B cell (primary cell): ENCODE data around the gene ACKR2. TPM values are rescaled to one million over a fixed set of nuclear protein-coding genes. Genes with fewer than 3 reads are reported as not detected.

ENCODE experiments used
- ATAC-seq: fragments of 200-7000 bp; cut with Tn5 transposase; one replicate; pipeline ENCODE4 v1.10.0; 2021; ENCODE audit warnings: low read depth, mild to moderate bottlenecking, moderate number of reproducible peaks, moderate library complexity
- CTCF ChIA-PET: fragments of 350-600 bp; sonication (Branson Sonifier 250); formaldehyde crosslinking; loops from one replicate; lab custom pipeline; 2021; ENCODE audit warnings: antibody characterized with exemption, inconsistent platforms; lab: Charles Lee
- POLR2A ChIA-PET: fragments of 350-600 bp; sonication (Branson Sonifier 250); formaldehyde crosslinking; loops from one replicate; lab custom pipeline; 2021; ENCODE audit warnings: antibody characterized with exemption; lab: Charles Lee
- DNase-seq: peaks from one replicate; pipeline ENCODE4 v3.0.0; 2013
- H2AFZ ChIP-seq: 2 replicates; pipeline ENCODE4 v1.6.1; 2012; ENCODE audit warnings: mild to moderate bottlenecking, low read depth, low read length; ENCODE audit not compliant: insufficient read depth, poor library complexity, severe bottlenecking
- H3K27ac ChIP-seq, 2 donors: 1 replicate in 1 of 2; 2 replicates in 1 of 2; pipeline ENCODE4 v1.5.1; 2012 to 2013; ENCODE audit warnings: low read length in 2 of 2, mild to moderate bottlenecking in 2 of 2, moderate library complexity in 1 of 2
- H3K27me3 ChIP-seq, 4 experiments: fragments of 200-600 bp in 1 of 4; sonication (generic) in 1 of 4; replicated peaks in 1 of 4; 1 replicate in 2 of 4; 2 replicates in 2 of 4; pipeline versions ENCODE4 v1.6.1 to v1.7.0; 2013 to 2016; ENCODE audit warnings: low read length in 3 of 4, mild to moderate bottlenecking in 2 of 4, mixed read lengths in 1 of 4, moderate library complexity in 1 of 4; ENCODE audit not compliant: insufficient read depth in 4 of 4, control insufficient read depth in 3 of 4; ENCODE audit errors: control extremely low read depth in 1 of 4
- H3K36me3 ChIP-seq, 2 experiments: replicated peaks in 1 of 2; 1 replicate in 1 of 2; 2 replicates in 1 of 2; pipeline versions ENCODE4 v1.6.1 to v1.7.1; 2013; ENCODE audit warnings: low read length in 1 of 2; ENCODE audit not compliant: insufficient read depth in 2 of 2, control insufficient read depth in 1 of 2; ENCODE audit errors: control extremely low read depth in 1 of 2, extremely low read depth in 1 of 2
- H3K4me1 ChIP-seq, 2 donors: fragments of 200-600 bp in 1 of 2; sonication (generic) in 1 of 2; 1 replicate in 1 of 2; 2 replicates in 1 of 2; pipeline versions ENCODE4 v1.5.1 to v1.6.1; 2013 to 2017; ENCODE audit warnings: low read length in 2 of 2; ENCODE audit not compliant: control insufficient read depth in 2 of 2, insufficient read depth in 2 of 2
- H3K4me2 ChIP-seq: replicated peaks from 2 replicates; pipeline ENCODE3; 2012; ENCODE audit warnings: mild to moderate bottlenecking, low read depth, low read length; ENCODE audit not compliant: poor library complexity, severe bottlenecking
- H3K4me3 ChIP-seq, 5 experiments: fragments of 200-600 bp in 1 of 5; sonication (generic) in 1 of 5; 1 replicate in 3 of 5; 2 replicates in 2 of 5; pipeline versions ENCODE4 v1.5.1 to v1.7.0; 2011 to 2016; ENCODE audit warnings: low read length in 4 of 5, mild to moderate bottlenecking in 4 of 5, low read depth in 2 of 5, control low read depth in 1 of 5, moderate library complexity in 1 of 5; ENCODE audit not compliant: insufficient read depth in 1 of 5; ENCODE audit errors: control extremely low read depth in 1 of 5, extremely low read depth in 1 of 5
- H3K79me2 ChIP-seq: fragments of 200-600 bp; sonication (generic); one replicate; pipeline ENCODE4 v1.6.0; 2016; ENCODE audit warnings: low read length; ENCODE audit not compliant: control insufficient read depth, insufficient read depth
- H3K9ac ChIP-seq: fragments of 200-600 bp; sonication (generic); 2 replicates; pipeline ENCODE4 v1.6.1; 2017; ENCODE audit warnings: mild to moderate bottlenecking, low read length, moderate library complexity
- H3K9me3 ChIP-seq, 3 donors: one replicate each; pipeline versions ENCODE4 v1.6.1 to v1.7.1; 2013; ENCODE audit warnings: low read length in 2 of 3; ENCODE audit not compliant: control insufficient read depth in 2 of 3, insufficient read depth in 1 of 3; ENCODE audit errors: control extremely low read depth in 1 of 3
- H4K20me1 ChIP-seq: 2 replicates; pipeline ENCODE4 v1.6.0; 2012; ENCODE audit warnings: mild to moderate bottlenecking, low read length; ENCODE audit not compliant: insufficient read depth, control insufficient read depth, poor library complexity, severe bottlenecking
- H3K27ac Mint-ChIP-seq: one replicate; pipeline ENCODE4 v1.8.0; 2021; ENCODE audit warnings: mixed read lengths
- H3K27me3 Mint-ChIP-seq: one replicate; pipeline ENCODE4 v1.8.0; 2021; ENCODE audit warnings: mixed read lengths
- H3K4me1 Mint-ChIP-seq: one replicate; pipeline ENCODE4 v1.8.0; 2021; ENCODE audit warnings: mixed read lengths
- H3K4me3 Mint-ChIP-seq: one replicate; pipeline ENCODE4 v1.8.0; 2021; ENCODE audit warnings: mixed read lengths
- H3K9me3 Mint-ChIP-seq: one replicate; pipeline ENCODE4 v1.8.0; 2022; ENCODE audit warnings: mixed read lengths; ENCODE audit not compliant: insufficient read depth
- CTCF ChIP-seq: fragments of 200-600 bp; IDR thresholded peaks from one replicate; pipeline ENCODE4 v1.8.0; 2022; ENCODE audit warnings: antibody characterized with exemption, mild to moderate bottlenecking
- EZH2 ChIP-seq: IDR thresholded peaks from 2 replicates; pipeline ENCODE4 v1.6.1; 2012; ENCODE audit warnings: borderline replicate concordance, low read depth, mild to moderate bottlenecking, moderate library complexity, low read length; ENCODE audit not compliant: insufficient read depth, poor library complexity, severe bottlenecking
- WGBS: methylation state at CpG from one replicate; pipeline ENCODE4 v1.1.5; 2013; ENCODE audit warnings: missing lambda C conversion rate; ENCODE audit not compliant: insufficient coverage; 5-methylcytosine and 5-hydroxymethylcytosine counted together
- intact Hi-C: fragments of 100-400 bp; cut with micrococcal nuclease; formaldehyde crosslinking; loops from one replicate; pipeline ENCODE4 v1.10.0; 2022
- polyA plus RNA-seq: library from polyadenylated mRNA; depleted of rRNA; stranded (reverse); fragments of >200 nt; gene quantifications from 2 replicates; pipeline ENCODE4 v1.2.3, GENCODE V29; 2012
- total RNA-seq, 2 donors: library from RNA; stranded (reverse); fragments of 120-200 nt in 1 of 2; gene quantifications; 1 replicate in 1 of 2; 2 replicates in 1 of 2; pipeline versions ENCODE4 v1.2.3 to v1.2.4, GENCODE V29; 2013 to 2022

Gene ACKR2
- total and polyA plus RNA-seq, 2 donors (not counting 1 experiment from before 2014, with no cell fraction given), result 0.31 to 1.7 TPM

- no peaks in the 10 kb centered on the region for H4K20me1 ChIP-seq
- no peaks in the 10 kb centered on the region for H3K9me3 Mint-ChIP-seq
- ATAC-seq (no peak), DNase-seq (no peak)
- no peak overlapping the region for H2AFZ ChIP-seq
- H3K4me2 ChIP-seq, result no peak overlapping the region
- H3K27me3 Mint-ChIP-seq, result no peaks in the 10 kb centered on the region
- intact Hi-C loops, result no loop called here
- WGBS, result 93% methylated on average over 2 of the region's 5 CpGs
- TF ChIP-seq CTCF, result no peak
- no peak for TF ChIP-seq EZH2
- peaks cover 11% of the 10 kb centered on the region for H3K79me2 ChIP-seq
- no peak overlapping the region for H3K4me3 ChIP-seq
- no peak overlapping the region for H3K27ac Mint-ChIP-seq
- ChIA-PET CTCF (interaction anchor here (0.7 to 1.2 kb wide), 4 partner anchors 16 to 181 kb away, joined by 3 to 7 read pairs (median 3); no protein-coding TSS in a partner anchor), POLR2A (no interaction called here)
- peaks cover 16% of the 10 kb centered on the region for H3K4me1 Mint-ChIP-seq
- H3K27ac ChIP-seq, result no peak overlapping the region
- H3K36me3 ChIP-seq, result peaks cover 0 to 2% of the 10 kb centered on the region in 2 experiments
- no peaks in the 10 kb centered on the region for H3K27me3 ChIP-seq
- no peak overlapping the region for H3K9ac ChIP-seq
- peaks cover 0 to 9% of the 10 kb centered on the region in 2 donors for H3K4me1 ChIP-seq
- H3K9me3 ChIP-seq, result no peaks in the 10 kb centered on the region
- H3K4me3 Mint-ChIP-seq, result no peak overlapping the region
These were observed 12.8 kb upstream of the ACKR2 start for GRCh38 chr3:42796332-42796885.

GRCh38 chr3:42799376-42799775 is 9.9 kb upstream of the ACKR2 start:
- Histone ChIP-seq H2AFZ (no peak overlapping the region), H3K9me3 (no peaks in the 10 kb centered on the region), H3K79me2 (peaks cover 37% of the 10 kb centered on the region), H3K27me3 (no peaks in the 10 kb centered on the region), H3K4me1 (peaks cover 10 to 20% of the 10 kb centered on the region in 2 donors), H3K36me3 (no peaks in the 10 kb centered on the region), H4K20me1 (peaks cover 9% of the 10 kb centered on the region), H3K4me2 (no peak overlapping the region), H3K27ac (no peak overlapping the region), H3K9ac (no peak overlapping the region), H3K4me3 (no peak overlapping the region)
- no peaks in the 10 kb centered on the region for H3K9me3 Mint-ChIP-seq
- TF ChIP-seq EZH2, result no peak
- no peak for TF ChIP-seq CTCF
- POLR2A ChIA-PET, result no interaction called here
- H3K4me1 Mint-ChIP-seq, result peaks cover 34% of the 10 kb centered on the region
- WGBS, result 80% methylated on average over 5 of the region's 7 CpGs
- CTCF ChIA-PET, result no interaction called here
- DNase-seq (no peak), ATAC-seq (no peak)
- H3K27me3 Mint-ChIP-seq, result no peaks in the 10 kb centered on the region
- no peak overlapping the region for H3K4me3 Mint-ChIP-seq
- no peak overlapping the region for H3K27ac Mint-ChIP-seq
- intact Hi-C loops, result no loop called here
